Gastroesophageal sphincter (tissue), 3 donors: ENCODE measurements around the gene VAV2.

ENCODE experiments used
- EP300 ChIP-seq: sonication (generic); formaldehyde crosslinking; IDR thresholded peaks from one replicate; pipeline ENCODE4 v1.6.1; 2017; ENCODE audit warnings: antibody characterized with exemption, mild to moderate bottlenecking
- POLR2A ChIP-seq, 2 donors: fragments of 450-650 bp; IDR thresholded peaks; one replicate each; pipeline ENCODE4 v1.6.1; 2017; ENCODE audit warnings: antibody characterized with exemption in 2 of 2, mild to moderate bottlenecking in 2 of 2, moderate library complexity in 1 of 2
- POLR2AphosphoS5 ChIP-seq: sonication (generic); formaldehyde crosslinking; IDR thresholded peaks from one replicate; pipeline ENCODE4 v1.6.1; 2017; ENCODE audit warnings: antibody characterized with exemption
- TF ChIP-seq, protein P1 (sequence below), 4 experiments: fragments of 200-600 bp in 2 of 4; fragments of 450-650 bp in 2 of 4; sonication (generic) in 1 of 4; IDR thresholded peaks; one replicate each; pipeline ENCODE4 v1.5.1; 2017 to 2019; ENCODE audit warnings: antibody characterized with exemption in 4 of 4, mild to moderate bottlenecking in 2 of 4, moderate library complexity in 2 of 4

DNA sequence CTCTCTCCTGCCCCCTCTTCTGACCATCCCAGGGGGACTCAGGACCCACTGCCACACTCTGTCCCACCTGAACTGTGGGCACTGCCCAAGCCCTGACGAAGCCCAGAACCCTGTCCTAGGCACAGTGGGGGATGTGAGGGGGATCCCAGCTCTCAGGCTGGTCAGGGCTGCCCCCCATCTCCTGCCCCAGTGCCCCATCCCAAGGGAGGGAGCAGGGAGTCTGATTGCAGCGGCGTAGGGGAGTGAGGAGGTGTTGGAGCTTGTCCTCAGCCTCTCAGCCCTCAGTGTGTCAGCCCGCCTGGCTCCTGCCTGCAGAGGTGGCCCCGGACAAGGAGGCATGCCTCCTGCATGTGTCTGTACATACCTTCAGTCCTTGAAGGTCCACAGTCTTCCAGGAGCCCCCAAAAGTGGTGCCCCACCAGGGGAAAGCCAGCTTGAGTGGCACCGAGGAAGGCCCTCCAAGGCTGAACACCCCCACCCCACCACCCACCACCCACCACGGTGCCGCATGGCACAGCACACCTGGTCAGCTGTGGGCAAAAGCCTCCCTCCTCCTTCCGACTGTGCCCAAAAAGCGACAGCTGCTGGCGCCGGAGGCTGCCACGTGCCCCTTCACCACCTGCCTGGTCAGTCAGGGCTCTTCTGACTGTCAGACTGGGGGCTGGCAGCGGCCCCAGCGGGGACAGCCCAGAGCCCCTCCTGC, 254.9 kb downstream of the VAV2 start:
- TF ChIP-seq, protein P1, sequence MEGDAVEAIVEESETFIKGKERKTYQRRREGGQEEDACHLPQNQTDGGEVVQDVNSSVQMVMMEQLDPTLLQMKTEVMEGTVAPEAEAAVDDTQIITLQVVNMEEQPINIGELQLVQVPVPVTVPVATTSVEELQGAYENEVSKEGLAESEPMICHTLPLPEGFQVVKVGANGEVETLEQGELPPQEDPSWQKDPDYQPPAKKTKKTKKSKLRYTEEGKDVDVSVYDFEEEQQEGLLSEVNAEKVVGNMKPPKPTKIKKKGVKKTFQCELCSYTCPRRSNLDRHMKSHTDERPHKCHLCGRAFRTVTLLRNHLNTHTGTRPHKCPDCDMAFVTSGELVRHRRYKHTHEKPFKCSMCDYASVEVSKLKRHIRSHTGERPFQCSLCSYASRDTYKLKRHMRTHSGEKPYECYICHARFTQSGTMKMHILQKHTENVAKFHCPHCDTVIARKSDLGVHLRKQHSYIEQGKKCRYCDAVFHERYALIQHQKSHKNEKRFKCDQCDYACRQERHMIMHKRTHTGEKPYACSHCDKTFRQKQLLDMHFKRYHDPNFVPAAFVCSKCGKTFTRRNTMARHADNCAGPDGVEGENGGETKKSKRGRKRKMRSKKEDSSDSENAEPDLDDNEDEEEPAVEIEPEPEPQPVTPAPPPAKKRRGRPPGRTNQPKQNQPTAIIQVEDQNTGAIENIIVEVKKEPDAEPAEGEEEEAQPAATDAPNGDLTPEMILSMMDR (IDR thresholded peaks at IDR 0.05) = no peak
- TF ChIP-seq POLR2A (IDR thresholded peaks at IDR 0.05) = no peak
- TF ChIP-seq EP300 = no peak
- no peak for TF ChIP-seq POLR2AphosphoS5
